Measurements from ENCODE around the gene ANKRD40.
"Not testable (repeated sequence)": the region's sequence is repeated elsewhere in the genome, so short reads cannot be mapped to it uniquely, and the experiment has no call there.

Gene ANKRD40

GRCh38 chr17:50710025-50710424 lies 2.3 kb upstream of the ANKRD40 start:
- DNase-seq = no peak

- DNase-seq = not testable (repeated sequence)
These were observed 1.3 kb upstream of the ANKRD40 start for GRCh38 chr17:50709053-50709452.

GRCh38 chr17:50708050-50709000 lies 611 bp upstream of the ANKRD40 start:
- no peak for DNase-seq

DNA sequence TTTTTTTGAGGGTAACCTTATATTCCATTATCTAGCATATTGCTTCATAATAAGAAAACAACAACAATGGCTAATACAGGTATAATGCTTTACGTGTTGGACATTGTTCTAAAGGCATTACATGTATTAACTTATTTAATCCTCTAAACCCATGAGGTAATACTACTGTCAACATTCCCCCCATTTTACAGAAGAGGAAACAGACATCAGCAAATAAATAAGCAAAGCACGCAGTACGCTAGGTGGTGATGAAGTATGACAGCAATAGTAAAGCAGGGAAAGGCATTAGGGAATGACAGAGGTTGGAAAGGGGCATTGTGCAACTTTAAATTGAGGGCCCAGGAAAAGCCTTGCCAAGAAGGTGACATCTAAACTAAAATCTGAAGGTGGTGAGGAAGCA lies 4.6 kb downstream of the ANKRD40 start:
- no peak for DNase-seq

GRCh38 chr17:50699410-50699809 lies 8.3 kb downstream of the ANKRD40 start:
- DNase-seq = no peak

GRCh38 chr17:50697663-50698272 lies 9.9 kb downstream of the ANKRD40 start:
- no peak for DNase-seq

DNA sequence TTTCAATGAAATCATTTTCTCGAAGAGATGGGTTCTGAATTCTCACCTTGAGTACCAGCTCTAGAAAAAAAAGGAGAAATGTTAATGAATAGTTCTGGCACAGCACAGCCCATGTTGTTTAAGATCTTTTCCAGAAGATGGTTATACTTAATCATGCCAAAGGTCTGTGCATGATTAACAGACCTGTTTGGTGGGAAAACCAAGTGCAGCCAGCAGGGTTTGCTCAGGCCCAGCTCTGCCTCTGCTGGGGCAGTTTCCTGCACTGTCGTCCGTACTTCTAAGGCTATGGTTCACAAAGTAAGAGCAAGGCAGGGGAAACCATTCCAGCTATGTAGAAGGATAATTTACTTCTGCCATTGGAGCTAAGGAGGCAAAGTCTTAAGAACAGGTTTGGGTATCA lies 10.7 kb downstream of the ANKRD40 start:
- DNase-seq = no peak

DNA sequence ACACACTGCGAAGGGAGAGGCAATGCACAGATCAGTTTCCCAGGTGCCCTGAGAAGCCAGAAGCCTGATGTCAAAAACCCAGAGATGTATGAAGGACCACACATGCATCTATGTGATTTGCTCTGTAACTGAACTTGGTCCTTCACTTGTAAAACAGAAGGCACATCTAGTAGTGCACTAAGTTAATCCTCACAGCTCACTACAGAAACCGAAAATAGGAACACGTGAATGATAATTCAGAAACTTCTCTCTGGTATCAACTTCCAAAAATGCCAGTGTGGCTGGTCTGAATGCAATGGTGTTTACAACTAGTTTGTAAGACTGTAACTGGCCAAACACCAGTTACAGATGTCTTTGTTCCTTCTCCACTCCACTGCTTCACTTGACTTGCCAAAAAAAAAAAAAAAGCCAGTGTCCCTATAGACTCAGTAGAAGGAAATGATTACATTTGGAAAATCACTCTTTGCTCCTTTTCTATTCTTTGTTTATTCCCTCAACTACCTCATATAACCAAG lies 11.3 kb downstream of the ANKRD40 start:
- no peak for DNase-seq

- DNase-seq = no peak
These were observed 14.6 kb downstream of the ANKRD40 start for GRCh38 chr17:50693036-50693682.

DNA sequence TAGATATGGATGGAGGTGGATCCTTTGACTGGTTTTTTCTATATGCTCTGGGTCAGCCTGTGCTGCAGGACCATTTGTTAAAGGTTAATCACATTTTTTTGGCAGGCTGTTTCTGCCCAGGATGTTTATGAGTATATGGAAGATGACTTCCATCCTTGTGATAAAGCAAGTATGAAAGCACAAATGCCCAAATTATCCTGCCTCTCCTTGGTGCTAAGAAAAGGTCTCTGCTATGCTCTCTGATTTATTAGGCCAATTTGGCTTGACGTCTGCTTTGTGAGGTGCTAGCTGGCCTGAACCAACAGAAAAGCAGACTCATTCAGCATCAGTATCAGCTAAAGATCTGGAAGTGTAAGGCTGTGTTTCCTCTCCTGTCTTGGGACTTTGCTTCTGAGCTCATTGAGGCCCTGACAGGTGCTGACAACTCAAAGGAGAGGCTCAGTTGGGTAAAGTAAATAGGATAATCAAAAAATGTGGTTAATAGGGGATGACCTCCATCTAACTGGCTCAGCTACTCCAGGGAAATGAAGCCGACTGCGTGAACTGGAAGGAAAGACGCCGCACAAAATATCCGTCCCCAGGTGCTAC lies 15.2 kb downstream of the ANKRD40 start:
- DNase-seq = no peak

DNA sequence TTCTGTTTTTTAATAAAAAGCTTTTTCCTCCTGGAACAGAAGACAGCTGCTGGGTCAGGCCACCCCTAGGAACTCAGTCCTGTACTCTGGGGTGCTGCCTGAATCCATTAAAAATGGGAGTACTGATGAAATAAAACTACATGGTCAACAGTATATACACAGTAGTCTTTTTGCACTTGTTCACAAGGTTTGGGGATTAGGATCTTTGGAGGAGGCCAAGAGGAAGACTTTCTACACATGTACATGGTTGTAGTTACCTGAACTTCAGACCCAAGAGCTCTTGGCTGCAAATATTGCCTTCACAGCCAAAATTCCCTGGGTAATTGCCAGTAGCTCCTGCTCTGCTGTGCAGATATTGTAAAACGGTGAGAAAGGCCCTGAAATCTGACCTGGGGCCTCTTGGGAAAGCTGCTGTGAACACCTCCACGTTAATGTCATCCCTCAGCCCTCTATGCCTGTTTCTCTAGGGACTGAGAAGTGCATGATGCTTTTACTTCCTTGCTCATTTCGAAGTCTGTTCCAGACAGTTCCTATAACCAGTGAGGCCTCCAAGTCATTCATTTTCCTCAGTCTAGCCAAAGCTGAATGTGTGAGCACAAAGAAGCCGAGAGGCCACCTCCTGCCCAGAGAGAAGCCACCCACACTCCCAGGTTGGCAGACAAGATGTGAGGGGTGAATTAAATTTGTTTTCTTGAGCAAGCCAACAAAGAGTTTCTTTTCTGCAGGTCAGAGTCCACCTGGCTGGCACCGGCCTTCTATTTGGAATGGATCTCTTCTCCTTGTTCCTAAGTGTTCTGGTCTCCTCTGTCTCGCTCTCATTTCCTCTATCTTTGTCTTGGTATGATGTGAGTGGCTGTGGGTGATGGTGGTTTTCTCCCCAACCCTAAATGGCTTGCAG lies 15.9 kb downstream of the ANKRD40 start:
- DNase-seq = no peak

DNA sequence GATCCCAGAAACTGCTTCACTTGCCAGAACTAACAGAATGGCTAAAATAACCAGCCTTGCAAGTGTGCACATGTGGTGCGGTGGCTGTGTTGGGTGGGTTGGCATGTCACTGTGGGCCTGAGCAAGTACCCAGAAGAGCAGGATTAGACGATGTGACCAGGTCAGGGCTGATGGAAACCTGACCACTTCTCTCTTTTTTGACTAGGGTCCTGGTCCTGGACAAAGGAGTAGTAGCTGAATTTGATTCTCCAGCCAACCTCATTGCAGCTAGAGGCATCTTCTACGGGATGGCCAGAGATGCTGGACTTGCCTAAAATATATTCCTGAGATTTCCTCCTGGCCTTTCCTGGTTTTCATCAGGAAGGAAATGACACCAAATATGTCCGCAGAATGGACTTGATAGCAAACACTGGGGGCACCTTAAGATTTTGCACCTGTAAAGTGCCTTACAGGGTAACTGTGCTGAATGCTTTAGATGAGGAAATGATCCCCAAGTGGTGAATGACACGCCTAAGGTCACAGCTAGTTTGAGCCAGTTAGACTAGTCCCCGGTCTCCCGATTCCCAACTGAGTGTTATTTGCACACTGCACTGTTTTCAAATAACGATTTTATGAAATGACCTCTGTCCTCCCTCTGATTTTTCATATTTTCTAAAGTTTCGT lies 16.7 kb downstream of the ANKRD40 start:
- DNase-seq = no peak

DNA sequence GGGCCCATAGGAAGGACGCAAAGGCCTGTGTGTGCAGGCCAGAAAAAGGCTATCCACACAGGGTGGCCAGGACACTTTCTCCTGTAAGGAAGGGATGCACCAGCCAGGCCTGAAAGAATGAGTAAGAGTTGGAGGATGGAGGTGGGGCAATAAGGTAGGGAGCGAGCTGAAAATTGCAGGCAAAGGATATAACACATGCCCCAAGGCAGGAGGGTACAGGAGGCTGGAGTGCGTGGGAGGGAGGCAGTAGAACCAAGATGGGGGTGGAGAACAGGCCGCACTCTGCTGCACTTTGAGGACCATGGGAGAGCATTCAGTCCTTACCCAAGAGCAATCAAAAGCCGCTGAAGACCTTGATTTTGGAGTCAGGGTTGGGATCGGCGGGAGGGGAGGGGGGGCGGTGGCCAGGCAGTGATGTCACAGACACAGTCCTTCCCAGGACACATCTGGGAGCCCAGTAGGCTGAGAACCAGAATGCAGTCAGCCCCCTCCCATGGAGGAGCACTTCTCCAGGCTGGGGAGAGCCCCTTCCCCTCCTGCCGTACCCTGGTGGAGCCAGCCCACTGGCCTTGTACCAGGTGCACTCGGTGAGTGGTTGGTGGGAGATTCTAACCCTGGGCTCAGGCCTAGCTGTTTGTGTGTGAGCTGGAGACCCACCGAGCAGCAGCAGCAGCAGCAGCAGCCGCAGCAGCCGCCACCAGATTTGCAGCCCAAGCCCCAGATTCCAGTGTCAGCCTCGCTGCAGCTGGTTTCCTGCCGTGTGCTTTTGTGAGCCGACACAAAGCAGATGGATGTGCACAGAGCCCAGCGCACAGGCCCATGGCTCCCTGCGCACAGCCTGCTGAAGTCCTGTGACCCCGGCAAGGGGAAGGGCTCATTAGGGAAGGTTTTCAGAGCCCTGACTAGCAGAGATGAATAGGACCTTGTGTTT lies 17.5 kb downstream of the ANKRD40 start:
- DNase-seq = no peak

DNA sequence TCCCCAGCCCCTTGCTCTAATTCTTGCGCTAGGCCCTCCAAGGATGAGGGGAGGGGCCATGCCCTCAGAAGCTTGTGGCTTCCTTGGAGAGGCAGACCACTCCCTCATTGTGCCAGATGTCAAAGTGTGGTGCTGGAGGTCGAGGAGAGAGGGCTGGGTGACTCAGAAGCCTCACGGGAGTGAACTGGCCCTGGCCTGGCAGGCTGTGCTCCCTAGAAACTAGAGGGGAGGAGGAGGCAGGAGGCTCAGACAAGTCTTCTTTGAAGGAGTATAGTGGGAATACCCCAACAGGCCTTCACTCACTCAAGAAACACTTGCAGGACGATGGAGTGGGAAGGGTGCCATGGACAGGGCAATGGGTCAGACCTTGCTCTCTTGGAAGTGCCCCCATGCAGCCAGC lies 18.5 kb downstream of the ANKRD40 start:
- DNase-seq = no peak

DNA sequence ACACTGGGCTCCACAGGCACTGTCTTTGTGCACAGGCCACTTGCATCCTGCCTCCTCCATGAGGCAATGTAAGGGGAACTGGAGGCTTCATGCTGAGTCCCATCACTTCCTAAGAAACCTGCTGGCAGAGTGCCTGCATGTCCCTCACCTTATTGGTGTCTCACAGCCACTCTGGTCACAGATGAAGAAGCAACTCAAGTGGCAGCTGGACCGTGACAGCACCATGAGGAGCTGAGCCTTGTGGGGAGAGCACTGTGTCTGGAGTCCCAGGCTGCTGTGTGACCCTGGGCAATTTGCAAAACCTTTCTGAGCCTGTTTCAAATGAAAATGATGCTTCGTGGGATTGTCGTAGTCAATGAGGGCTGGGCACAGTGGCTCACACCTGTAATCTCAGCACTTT lies 19.5 kb downstream of the ANKRD40 start:
- DNase-seq = no peak

DNA sequence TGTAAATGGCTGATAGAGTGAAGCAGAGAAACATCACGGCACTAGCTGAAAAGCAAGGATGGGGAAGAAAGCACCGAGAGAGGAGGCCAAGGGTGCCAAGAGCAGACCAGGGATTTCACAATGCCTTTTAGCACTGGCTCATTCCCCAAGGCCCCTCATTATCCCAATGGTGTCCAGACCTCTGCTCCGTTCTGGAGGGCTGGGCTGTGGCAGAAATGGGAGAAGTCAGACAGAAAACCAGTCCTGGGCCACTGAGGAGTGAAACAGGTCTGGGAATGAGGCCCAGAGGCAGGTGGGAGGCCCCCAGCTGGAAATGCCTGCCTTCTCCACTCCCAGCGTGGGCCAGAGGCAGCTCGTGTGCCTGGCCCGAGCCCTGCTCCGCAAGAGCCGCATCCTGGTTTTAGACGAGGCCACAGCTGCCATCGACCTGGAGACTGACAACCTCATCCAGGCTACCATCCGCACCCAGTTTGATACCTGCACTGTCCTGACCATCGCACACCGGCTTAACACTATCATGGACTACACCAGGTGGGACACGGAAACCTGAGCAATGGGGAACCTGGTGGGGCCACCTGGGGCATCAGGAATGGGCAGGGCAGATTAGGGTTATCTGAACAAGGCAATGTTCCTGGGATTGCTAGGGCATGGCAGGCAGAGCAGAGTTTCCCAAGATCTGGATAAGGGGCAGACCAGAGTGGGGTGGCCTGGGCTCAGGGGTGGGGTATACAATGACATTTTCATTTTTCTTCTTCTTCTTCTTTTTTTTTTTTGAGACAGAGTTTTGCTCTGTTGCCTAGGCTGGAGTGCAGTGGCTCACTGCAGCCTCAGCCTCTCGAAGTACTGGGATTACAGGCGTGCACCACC lies 20.3 kb downstream of the ANKRD40 start:
- DNase-seq = no peak

GRCh38 chr17:50686494-50687199 lies 21.1 kb downstream of the ANKRD40 start:
- no peak for DNase-seq

DNA sequence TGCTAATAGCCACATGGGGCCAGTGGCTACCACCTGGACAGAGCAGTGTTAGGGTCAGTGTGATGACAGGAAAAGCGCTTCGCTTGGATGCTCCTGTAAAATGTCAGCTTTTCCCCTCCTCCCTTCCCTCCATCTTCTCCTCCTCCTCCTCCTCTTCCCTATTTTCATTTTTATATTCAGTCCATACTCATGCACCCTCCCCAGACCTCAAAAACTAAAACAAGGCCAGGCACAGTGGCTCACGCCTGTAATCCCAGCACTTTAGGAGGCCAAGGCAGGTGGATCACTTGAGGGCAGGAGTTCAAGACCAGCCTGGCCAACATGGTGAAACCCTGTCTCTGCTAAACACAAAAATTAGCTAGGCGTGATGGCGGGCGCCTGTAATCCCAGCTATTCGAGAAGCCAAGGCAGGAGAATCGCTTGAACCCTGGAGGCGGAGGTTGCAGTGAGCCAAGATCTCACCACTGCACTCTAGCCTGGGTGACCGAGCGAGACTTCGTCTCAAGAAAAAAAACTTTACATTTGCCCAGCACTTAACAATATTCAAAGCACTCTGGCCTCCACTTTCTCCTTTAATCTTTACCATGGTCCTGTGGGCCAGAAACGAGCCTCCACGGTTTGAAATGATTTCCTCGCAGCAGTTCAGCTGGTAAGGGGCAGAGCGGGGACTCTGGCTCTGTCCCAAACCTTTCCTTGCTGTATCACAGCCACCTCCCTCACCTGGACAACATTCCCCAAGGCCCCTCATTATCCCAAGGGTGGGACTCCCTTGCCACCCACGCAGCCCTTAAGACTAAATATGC lies 21.8 kb downstream of the ANKRD40 start:
- DNase-seq = no peak
